ENCODE results near the gene LHX4. TPM values are rescaled to one million over a fixed set of nuclear protein-coding genes. Genes with fewer than 3 reads are reported as not detected.
"Not testable (repeated sequence)": the region's sequence is repeated elsewhere in the genome, so short reads cannot be mapped to it uniquely, and the experiment has no call there.

LHX4 gene
- polyA plus RNA-seq, 12 donors = 0.77 to 4.0 (median 1.5) TPM; not detected in 1

- no peak for DNase-seq
Measured at GRCh38 chr1:180196436-180197003, 33.5 kb upstream of the LHX4 start.

DNA sequence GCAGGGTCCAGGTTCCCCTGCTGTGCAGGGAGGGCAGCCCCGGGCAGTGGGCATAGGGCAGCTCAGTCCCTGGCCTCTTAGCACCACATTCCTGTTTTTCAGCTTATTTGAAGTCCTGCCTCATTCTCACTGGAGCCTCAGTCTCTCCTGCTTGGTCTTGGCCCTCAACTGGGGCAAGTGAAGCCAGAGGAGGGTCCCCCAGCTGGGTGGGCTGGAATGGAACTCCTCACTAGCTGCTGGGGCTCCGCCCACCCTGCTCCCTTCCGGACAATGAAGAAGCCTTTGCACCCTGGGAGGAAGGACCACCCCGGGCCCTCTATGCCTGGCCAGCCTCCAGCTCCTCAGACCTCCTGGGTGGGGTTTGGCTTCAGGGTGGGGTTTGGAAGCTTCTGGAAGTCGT is 32.8 kb upstream of the LHX4 start:
- no peak for DNase-seq

- no peak for DNase-seq
Measured at GRCh38 chr1:180198196-180198595, 31.9 kb upstream of the LHX4 start.

DNA sequence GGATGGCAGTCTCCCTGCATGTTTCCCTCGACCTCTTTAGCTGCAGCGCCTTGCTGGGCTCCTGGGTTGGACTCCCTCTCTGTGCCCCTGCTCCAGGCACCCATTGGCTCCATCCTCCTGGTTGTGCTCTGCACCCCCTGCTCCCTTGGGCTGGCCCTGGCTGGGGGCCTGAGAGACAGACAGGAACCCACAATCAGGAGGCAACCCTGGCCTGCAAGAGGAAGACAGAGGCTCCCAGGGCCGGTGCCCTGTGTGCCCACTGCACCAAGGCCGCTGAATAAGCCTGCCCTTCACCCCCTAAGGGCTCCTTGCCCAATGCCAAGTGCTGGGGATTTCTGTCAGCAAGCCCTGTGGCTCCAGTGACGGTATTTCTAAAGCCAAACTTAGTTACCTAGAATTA is 31.5 kb upstream of the LHX4 start:
- DNase-seq = no peak

GRCh38 chr1:180199018-180199417 is 31.0 kb upstream of the LHX4 start:
- no peak for DNase-seq

- DNase-seq = no peak
Measured at GRCh38 chr1:180201451-180202200, 28.4 kb upstream of the LHX4 start.

DNA sequence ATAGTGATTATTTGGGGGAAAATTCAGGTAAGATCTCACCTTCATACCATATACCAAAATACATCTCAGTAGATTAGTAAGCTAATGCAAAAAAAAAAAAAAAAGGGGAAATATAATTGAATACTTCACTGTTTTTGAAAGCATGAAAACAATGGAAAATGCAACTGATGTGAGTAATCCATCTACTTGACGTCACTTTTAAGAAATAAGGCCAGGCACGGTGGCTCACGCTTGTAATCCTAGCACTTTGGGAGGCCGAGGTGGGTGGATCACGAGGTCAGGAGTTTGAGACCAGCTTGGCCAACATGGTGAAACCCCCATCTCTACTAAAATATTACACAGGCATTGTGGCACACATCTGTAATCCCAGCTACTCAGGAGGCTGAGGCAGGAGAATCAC is 27.5 kb upstream of the LHX4 start:
- DNase-seq = not testable (repeated sequence)

GRCh38 chr1:180204231-180204630 is 25.8 kb upstream of the LHX4 start:
- DNase-seq = no peak

GRCh38 chr1:180206581-180206980 is 23.5 kb upstream of the LHX4 start:
- DNase-seq = no peak

- no peak for DNase-seq
Measured at GRCh38 chr1:180208264-180208663, 21.8 kb upstream of the LHX4 start.

DNA sequence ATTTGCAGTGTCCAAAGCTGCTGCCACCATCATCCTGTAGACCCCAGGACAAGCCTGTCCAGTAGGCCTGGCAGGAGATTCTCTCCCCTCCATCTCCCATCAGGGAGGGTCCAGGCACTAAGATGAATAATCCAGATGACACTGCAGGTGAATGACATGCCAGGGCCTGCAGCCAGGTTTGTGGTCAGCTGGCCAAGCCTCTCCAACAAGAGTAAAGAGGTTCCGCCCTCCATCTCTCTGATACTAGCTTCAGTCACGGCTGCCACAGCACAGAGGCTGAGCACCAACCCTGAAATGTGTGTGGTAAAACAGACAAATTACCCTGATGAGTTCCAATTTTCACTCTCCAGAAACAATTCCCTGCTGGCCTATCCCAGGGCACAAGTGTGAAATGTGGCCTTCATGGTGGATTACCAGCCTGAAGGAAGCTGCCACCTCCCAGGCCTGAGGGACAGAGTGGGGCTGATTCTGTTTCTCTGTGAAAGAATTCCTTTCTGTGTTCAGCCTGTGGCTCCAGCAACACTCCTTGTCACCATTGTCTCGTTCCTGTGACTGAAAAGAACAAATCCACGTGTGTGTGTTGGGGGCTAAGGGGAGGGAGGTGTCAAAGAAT is 19.9 kb upstream of the LHX4 start:
- DNase-seq = no peak

DNA sequence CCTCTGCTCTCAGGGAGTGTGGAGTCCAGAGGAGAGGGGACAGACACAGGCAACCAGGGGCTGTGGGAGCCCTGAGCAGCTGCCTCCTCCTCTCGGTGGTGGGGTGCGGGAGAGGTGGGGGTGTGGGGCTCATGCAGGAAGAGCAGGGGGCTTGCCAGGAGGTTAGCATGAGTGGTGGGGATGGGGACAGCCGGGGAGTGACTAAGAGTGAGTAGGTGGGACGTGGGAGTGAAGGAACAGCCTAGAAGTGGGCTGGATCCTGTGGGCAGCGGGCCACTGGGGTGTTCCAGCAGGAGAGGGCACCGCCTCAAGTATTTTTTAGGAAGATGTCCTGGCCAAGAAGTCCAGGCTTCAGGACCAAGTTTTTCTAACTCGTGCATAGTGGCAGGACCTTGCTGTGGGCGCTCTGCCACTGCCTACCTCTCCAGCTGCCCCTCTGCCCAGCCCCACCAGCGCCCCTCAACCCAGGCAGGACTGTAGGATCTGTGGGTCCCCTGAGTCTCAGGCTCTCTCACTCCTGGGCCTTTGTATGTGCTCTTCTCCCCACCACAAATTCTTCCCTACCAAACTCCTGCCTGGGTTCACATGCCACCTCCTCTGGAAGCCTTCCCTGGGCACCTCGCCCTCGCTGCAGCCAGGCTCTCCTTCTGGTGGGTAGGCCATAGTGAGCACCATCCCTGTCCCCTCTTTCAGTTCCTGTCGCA is 18.8 kb upstream of the LHX4 start:
- DNase-seq = no peak

GRCh38 chr1:180211860-180212229 is 18.2 kb upstream of the LHX4 start:
- DNase-seq = no peak

GRCh38 chr1:180213401-180214170 is 16.5 kb upstream of the LHX4 start:
- no peak for DNase-seq

GRCh38 chr1:180215856-180216625 is 14.0 kb upstream of the LHX4 start:
- DNase-seq = no peak

DNA sequence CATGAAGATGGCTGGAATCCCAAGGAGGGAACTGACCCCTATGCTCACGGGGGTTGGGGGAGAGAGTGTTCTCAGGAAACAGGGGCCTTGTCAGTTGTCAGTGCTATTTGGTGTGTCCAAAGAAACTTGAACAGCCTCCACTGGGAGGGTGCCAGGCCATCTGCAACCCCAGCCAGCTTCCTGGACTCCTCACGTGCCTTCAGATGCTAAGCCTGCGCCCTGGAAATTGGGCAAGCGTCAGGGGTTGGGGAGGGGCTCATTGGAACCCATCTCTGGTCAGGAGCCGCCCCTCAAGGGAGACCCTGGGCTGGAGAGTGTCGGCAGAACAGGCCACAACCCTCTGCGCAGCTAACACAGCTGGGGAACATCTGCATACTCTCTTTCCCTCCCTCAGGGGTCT is 13.1 kb upstream of the LHX4 start:
- no peak for DNase-seq

- DNase-seq = no peak
Measured at GRCh38 chr1:180218806-180219765, 11.0 kb upstream of the LHX4 start.

GRCh38 chr1:180219776-180220175 is 10.3 kb upstream of the LHX4 start:
- DNase-seq = no peak

DNA sequence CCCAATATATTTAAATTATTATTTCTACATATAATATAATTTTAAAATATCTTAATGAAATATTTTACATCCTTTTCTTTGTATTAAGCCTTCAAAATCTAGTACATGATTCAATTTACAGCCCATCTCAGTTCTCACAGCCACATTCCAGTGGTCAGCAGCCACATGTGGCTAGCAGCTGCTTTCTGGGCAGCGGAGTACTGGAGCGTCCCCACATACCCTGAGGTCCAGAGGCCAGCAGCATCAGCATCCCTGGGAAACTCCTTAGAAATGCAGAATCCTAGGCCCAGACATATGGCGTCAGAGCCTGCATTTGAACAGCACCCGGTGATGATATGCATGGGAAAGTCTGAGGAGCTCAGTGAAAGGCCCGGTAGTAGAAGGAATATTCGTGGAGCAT is 8.6 kb upstream of the LHX4 start:
- no peak for DNase-seq

- DNase-seq = no peak
Measured at GRCh38 chr1:180224902-180225301, 5.2 kb upstream of the LHX4 start.
